Stimulated activated CD4-positive, alpha-beta T cell treated with anti-CD3 and anti-CD28 coated beads, Interleukin-1b, Interleukin-23, amount 100 ng/mL, for 4 hours (primary cell): ENCODE data around the gene NOTUM.
"Not testable (repeated sequence)": the region's sequence is repeated elsewhere in the genome, so short reads cannot be mapped to it uniquely, and the experiment has no call there.

Experiments
- DNase-seq, 2 donors: peaks; one replicate each; pipeline ENCODE4 v3.0.0-alpha.2; 2020; ENCODE audit warnings: low read depth in 2 of 2

Gene NOTUM

GRCh38 chr17:81957691-81958432 is 3.1 kb downstream of the NOTUM start:
- DNase-seq = no peak

- DNase-seq = no peak
These were observed 4.1 kb downstream of the NOTUM start for GRCh38 chr17:81956607-81957589.

- no peak for DNase-seq
These were observed 5.0 kb downstream of the NOTUM start for GRCh38 chr17:81955756-81956544.

- no peak for DNase-seq
These were observed 5.8 kb downstream of the NOTUM start for GRCh38 chr17:81955058-81955681.

GRCh38 chr17:81954131-81955057 is 6.6 kb downstream of the NOTUM start:
- DNase-seq = no peak

- DNase-seq = not testable (repeated sequence)
These were observed 7.5 kb downstream of the NOTUM start for GRCh38 chr17:81953443-81953842.

GRCh38 chr17:81952792-81953228 is 8.2 kb downstream of the NOTUM start:
- no peak for DNase-seq

- no peak for DNase-seq
These were observed 9.0 kb downstream of the NOTUM start for GRCh38 chr17:81951785-81952684.

- DNase-seq = no peak
These were observed 10.5 kb downstream of the NOTUM start for GRCh38 chr17:81950501-81950900.

GRCh38 chr17:81948635-81949378 is 12.2 kb downstream of the NOTUM start:
- no peak for DNase-seq

GRCh38 chr17:81947189-81947588 is 13.8 kb downstream of the NOTUM start, which contains the start of gene MYADML2:
Gene MYADML2, minus strand, starts transcription at chr17:81947233. Its CDS starts 5,492 bp downstream, at chr17:81941741.
- DNase-seq = no peak

- no peak for DNase-seq
These were observed 16.1 kb downstream of the NOTUM start for GRCh38 chr17:81944858-81945257.

- DNase-seq = no peak
These were observed 18.8 kb downstream of the NOTUM start for GRCh38 chr17:81942167-81942553.

GRCh38 chr17:81941484-81942166 is 19.4 kb downstream of the NOTUM start:
- DNase-seq = no peak

- no peak for DNase-seq
These were observed 20.2 kb downstream of the NOTUM start for GRCh38 chr17:81940538-81941483.

- no peak for DNase-seq
These were observed 21.1 kb downstream of the NOTUM start for GRCh38 chr17:81939881-81940385.
